HTR-8/SVneo (cell line): ENCODE results near the gene ZNF644.
"Not testable (repeated sequence)": the region's sequence is repeated elsewhere in the genome, so short reads cannot be mapped to it uniquely, and the experiment has no call there.

Experiments used
- DNase-seq: peaks from one replicate; pipeline ENCODE4 v3.0.0; 2011; ENCODE audit warnings: low spot score, mixed read lengths; ENCODE audit not compliant: insufficient read length
- FAIRE-seq: peaks from 2 replicates; lab custom pipeline; 2011; peaks lifted over from hg19 to GRCh38; lab: Jason Lieb, UNC

Gene ZNF644

GRCh38 chr1:91021686-91022517 lies at the start of gene ZNF644:
Gene ZNF644, minus strand, starts transcription at chr1:91022035. Its CDS starts 39,682 bp downstream, at chr1:90982353.
- FAIRE-seq (peak; percentile 79), DNase-seq (peak; percentile 87)

GRCh38 chr1:91070298-91070697 lies 48.5 kb upstream of the ZNF644 start:
- FAIRE-seq, result no peak
- DNase-seq, result no peak

- FAIRE-seq, result no peak
- no peak for DNase-seq
These were observed 44.7 kb upstream of the ZNF644 start for GRCh38 chr1:91066538-91066937.

GRCh38 chr1:91065337-91065736 lies 43.5 kb upstream of the ZNF644 start:
- no peak for DNase-seq
- FAIRE-seq, result no peak

GRCh38 chr1:91063403-91063802 lies 41.6 kb upstream of the ZNF644 start:
- FAIRE-seq, DNase-seq: not testable (repeated sequence)

- FAIRE-seq, result no peak
- DNase-seq, result no peak
These were observed 37.3 kb upstream of the ZNF644 start for GRCh38 chr1:91059157-91059556.

GRCh38 chr1:91057784-91058183 lies 35.9 kb upstream of the ZNF644 start:
- DNase-seq, result no peak
- no peak for FAIRE-seq

- FAIRE-seq (no peak), DNase-seq (no peak)
These were observed 33.1 kb upstream of the ZNF644 start for GRCh38 chr1:91054780-91055481.

- FAIRE-seq (no peak), DNase-seq (no peak)
These were observed 31.8 kb upstream of the ZNF644 start for GRCh38 chr1:91053630-91054029.

- FAIRE-seq, DNase-seq: not testable (repeated sequence)
These were observed 27.7 kb upstream of the ZNF644 start for GRCh38 chr1:91049551-91049950.

- FAIRE-seq, result no peak
These were observed 24.9 kb upstream of the ZNF644 start for GRCh38 chr1:91046766-91047165.

GRCh38 chr1:91045284-91045683 lies 23.4 kb upstream of the ZNF644 start:
- DNase-seq (no peak), FAIRE-seq (no peak)

More at GRCh38 chr1:91046766-91047165, 24.9 kb upstream of the ZNF644 start:
- DNase-seq, result no peak

- DNase-seq, FAIRE-seq: not testable (repeated sequence)
These were observed 22.9 kb upstream of the ZNF644 start for GRCh38 chr1:91044776-91045175.

GRCh38 chr1:91042372-91042771 lies 20.5 kb upstream of the ZNF644 start:
- FAIRE-seq, result not testable (repeated sequence)

GRCh38 chr1:91038582-91038981 lies 16.7 kb upstream of the ZNF644 start:
- DNase-seq, result no peak
- FAIRE-seq, result no peak

More at GRCh38 chr1:91042372-91042771, 20.5 kb upstream of the ZNF644 start:
- DNase-seq, result not testable (repeated sequence)

GRCh38 chr1:91036894-91037829 lies 15.3 kb upstream of the ZNF644 start:
- DNase-seq (no peak), FAIRE-seq (no peak)

- no peak for DNase-seq
- FAIRE-seq, result no peak
These were observed 10.5 kb upstream of the ZNF644 start for GRCh38 chr1:91032349-91032748.

GRCh38 chr1:91031081-91031480 lies 9.2 kb upstream of the ZNF644 start:
- FAIRE-seq (no peak), DNase-seq (no peak)

GRCh38 chr1:91026777-91027176 lies 4.9 kb upstream of the ZNF644 start:
- no peak for FAIRE-seq
- peak; percentile 10 for DNase-seq

- DNase-seq (no peak), FAIRE-seq (no peak)
These were observed 4.5 kb upstream of the ZNF644 start for GRCh38 chr1:91026320-91026719.
